ENCODE data around the gene MMP14. TPM values are rescaled to one million over a fixed set of nuclear protein-coding genes. Genes with fewer than 3 reads are reported as not detected.
"Not testable (repeated sequence)": the region's sequence is repeated elsewhere in the genome, so short reads cannot be mapped to it uniquely, and the experiment has no call there.

MMP14 gene
- total RNA-seq, 1 donor from 2014 or later, result 43.3 TPM

- no peak for DNase-seq (ENCODE audit: low read depth in 2 of 2)
Measured at GRCh38 chr14:22841769-22842168, 5.4 kb downstream of the MMP14 start.

- DNase-seq (ENCODE audit: low read depth in 2 of 2), result no peak
Measured at GRCh38 chr14:22842211-22843122, 6.1 kb downstream of the MMP14 start.

- no peak for DNase-seq (ENCODE audit: low read depth in 2 of 2)
Measured at GRCh38 chr14:22843123-22843925, 6.9 kb downstream of the MMP14 start.

- DNase-seq (ENCODE audit: low read depth in 2 of 2), result no peak
Measured at GRCh38 chr14:22844221-22845102, 8.1 kb downstream of the MMP14 start.

GRCh38 chr14:22845103-22845394, 8.7 kb downstream of the MMP14 start:
- DNase-seq (ENCODE audit: low read depth in 2 of 2), result no peak

- DNase-seq (ENCODE audit: low read depth in 2 of 2), result no peak
Measured at GRCh38 chr14:22845821-22846625, 9.6 kb downstream of the MMP14 start.

- no peak for DNase-seq (ENCODE audit: low read depth in 2 of 2)
Measured at GRCh38 chr14:22846811-22847307, 10.5 kb downstream of the MMP14 start.

GRCh38 chr14:22847661-22848341, 11.4 kb downstream of the MMP14 start:
- DNase-seq (ENCODE audit: low read depth in 2 of 2), result peak; percentile 41 to 57

GRCh38 chr14:22848351-22849164, 12.2 kb downstream of the MMP14 start:
- peak; percentile 52 to 82 for DNase-seq (ENCODE audit: low read depth in 2 of 2)

- no peak for DNase-seq (ENCODE audit: low read depth in 2 of 2)
Measured at GRCh38 chr14:22849212-22849819, 12.9 kb downstream of the MMP14 start.

GRCh38 chr14:22850944-22851764, 14.8 kb downstream of the MMP14 start:
- DNase-seq (ENCODE audit: low read depth in 2 of 2), result peak; percentile 94 to 98

- not testable (repeated sequence) for DNase-seq (ENCODE audit: low read depth in 2 of 2)
Measured at GRCh38 chr14:22852178-22852577, 15.8 kb downstream of the MMP14 start.

GRCh38 chr14:22852599-22852939, 16.2 kb downstream of the MMP14 start:
- no peak for DNase-seq (ENCODE audit: low read depth in 2 of 2)

GRCh38 chr14:22852940-22853767, 16.8 kb downstream of the MMP14 start:
- peak; percentile 85 to 87 for DNase-seq (ENCODE audit: low read depth in 2 of 2)

GRCh38 chr14:22854296-22854695, 17.9 kb downstream of the MMP14 start:
- not testable (repeated sequence) for DNase-seq (ENCODE audit: low read depth in 2 of 2)

- no peak for DNase-seq (ENCODE audit: low read depth in 2 of 2)
Measured at GRCh38 chr14:22854963-22855724, 18.8 kb downstream of the MMP14 start.
